ENCODE results near the gene CDH23.

The CDH23 gene

DNA sequence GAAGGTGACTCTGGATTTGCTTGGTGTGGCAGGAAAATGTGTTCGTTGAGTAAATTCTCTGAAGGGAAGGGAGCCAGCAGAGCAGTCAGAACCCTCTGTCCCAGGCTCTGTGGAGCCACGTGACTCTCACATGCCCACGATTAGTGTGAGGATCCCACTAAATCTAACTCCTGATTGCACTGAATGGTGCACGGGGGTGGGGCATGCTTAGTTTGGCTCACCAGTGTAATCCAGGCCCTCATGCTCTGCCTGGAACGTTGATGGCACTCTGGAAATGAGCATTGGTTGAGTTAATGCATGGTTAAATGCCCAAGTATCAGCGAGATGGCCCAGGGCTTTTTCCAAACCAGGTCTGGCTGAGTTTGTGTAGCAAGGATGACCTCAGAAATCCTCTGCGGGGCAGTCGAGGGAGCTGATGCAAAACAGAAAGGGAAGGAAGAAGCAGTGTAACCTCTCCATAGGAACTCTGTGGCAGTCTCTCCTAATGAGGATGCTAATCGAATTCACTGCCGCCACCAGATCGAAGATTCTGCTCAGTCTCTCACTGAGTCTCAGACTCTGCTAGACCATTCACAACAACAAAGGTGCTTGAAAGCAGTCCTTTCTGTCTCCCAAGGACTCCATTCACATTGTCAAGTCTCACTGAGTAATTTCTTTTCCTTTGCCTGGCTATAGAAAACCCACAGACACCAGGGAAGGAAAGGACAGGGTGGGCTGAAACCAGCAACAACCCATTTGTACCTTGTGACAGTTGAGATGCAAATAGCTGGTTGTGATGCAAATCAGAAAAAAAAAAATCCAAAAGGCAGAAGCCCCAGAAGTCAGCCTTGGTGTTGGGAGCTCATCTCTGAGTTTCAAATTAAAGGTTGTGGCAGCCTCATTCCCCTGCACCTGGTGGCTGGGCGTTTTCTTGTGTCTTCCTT, 224.8 kb downstream of the CDH23 start:
- no peak for DNase-seq (ENCODE audit: low read depth)

DNA sequence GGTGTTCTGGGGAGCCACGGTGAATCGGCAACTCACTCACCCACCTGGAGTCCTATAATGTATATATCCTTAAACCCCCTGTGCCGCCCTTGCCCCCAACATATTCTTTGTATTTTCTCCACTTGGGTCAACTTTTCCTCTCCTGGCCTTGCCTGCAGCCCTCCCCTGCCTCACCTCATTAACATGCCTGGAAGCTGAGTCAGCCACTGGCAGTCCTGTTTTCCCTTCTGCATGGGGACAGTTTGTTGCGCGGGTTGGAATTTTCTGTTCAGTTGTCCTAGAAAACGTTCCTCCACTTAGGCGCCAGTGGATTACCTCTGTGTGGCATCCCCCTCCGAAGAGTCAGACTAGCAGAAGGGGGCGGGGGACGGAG, 225.4 kb downstream of the CDH23 start:
- peak; percentile 12 for DNase-seq (ENCODE audit: low read depth)
- in situ Hi-C loops (cut with HindIII; ENCODE audit: low sequenced_read_pairs): no loop called here
- TF ChIP-seq, protein P1, sequence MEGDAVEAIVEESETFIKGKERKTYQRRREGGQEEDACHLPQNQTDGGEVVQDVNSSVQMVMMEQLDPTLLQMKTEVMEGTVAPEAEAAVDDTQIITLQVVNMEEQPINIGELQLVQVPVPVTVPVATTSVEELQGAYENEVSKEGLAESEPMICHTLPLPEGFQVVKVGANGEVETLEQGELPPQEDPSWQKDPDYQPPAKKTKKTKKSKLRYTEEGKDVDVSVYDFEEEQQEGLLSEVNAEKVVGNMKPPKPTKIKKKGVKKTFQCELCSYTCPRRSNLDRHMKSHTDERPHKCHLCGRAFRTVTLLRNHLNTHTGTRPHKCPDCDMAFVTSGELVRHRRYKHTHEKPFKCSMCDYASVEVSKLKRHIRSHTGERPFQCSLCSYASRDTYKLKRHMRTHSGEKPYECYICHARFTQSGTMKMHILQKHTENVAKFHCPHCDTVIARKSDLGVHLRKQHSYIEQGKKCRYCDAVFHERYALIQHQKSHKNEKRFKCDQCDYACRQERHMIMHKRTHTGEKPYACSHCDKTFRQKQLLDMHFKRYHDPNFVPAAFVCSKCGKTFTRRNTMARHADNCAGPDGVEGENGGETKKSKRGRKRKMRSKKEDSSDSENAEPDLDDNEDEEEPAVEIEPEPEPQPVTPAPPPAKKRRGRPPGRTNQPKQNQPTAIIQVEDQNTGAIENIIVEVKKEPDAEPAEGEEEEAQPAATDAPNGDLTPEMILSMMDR (IDR thresholded peaks at IDR 0.05; ENCODE audit: low read depth, low read length, missing control alignments): no peak
- H3K4me3 ChIP-seq (ENCODE audit: low read depth, low read length): no peak overlapping the region

More for the DNA sequence above, 224.8 kb downstream of the CDH23 start:
- H3K4me3 ChIP-seq (ENCODE audit: low read depth, low read length): no peak overlapping the region
- in situ Hi-C loops (cut with HindIII; ENCODE audit: low sequenced_read_pairs): no loop called here
- TF ChIP-seq, protein P1 (IDR thresholded peaks at IDR 0.05; ENCODE audit: low read depth, low read length, missing control alignments): no peak

DNA sequence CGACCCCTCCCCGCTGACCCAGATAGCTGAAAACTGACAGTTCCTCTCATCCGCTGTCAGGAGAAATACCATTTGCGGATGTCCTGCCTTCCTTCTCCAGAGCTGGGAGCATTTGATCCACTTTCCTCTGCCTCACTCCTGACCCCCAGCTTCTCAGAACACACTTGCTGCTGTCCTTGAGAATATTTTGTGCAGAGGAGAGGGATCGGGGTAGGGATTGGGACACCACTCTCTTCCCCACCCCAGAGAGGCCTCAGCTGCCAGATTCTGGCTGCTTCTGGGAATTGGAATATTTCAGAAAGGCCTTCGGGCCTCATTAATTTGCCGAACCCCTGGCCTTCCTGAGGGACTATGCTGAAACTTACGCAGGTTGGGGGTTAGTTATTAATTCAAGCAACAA, 225.9 kb downstream of the CDH23 start:
- in situ Hi-C loops (cut with HindIII; ENCODE audit: low sequenced_read_pairs): no loop called here
- TF ChIP-seq, protein P1 (IDR thresholded peaks at IDR 0.05; ENCODE audit: low read depth, low read length, missing control alignments): no peak
- DNase-seq (ENCODE audit: low read depth): no peak
- H3K4me3 ChIP-seq (ENCODE audit: low read depth, low read length): no peak overlapping the region

DNA sequence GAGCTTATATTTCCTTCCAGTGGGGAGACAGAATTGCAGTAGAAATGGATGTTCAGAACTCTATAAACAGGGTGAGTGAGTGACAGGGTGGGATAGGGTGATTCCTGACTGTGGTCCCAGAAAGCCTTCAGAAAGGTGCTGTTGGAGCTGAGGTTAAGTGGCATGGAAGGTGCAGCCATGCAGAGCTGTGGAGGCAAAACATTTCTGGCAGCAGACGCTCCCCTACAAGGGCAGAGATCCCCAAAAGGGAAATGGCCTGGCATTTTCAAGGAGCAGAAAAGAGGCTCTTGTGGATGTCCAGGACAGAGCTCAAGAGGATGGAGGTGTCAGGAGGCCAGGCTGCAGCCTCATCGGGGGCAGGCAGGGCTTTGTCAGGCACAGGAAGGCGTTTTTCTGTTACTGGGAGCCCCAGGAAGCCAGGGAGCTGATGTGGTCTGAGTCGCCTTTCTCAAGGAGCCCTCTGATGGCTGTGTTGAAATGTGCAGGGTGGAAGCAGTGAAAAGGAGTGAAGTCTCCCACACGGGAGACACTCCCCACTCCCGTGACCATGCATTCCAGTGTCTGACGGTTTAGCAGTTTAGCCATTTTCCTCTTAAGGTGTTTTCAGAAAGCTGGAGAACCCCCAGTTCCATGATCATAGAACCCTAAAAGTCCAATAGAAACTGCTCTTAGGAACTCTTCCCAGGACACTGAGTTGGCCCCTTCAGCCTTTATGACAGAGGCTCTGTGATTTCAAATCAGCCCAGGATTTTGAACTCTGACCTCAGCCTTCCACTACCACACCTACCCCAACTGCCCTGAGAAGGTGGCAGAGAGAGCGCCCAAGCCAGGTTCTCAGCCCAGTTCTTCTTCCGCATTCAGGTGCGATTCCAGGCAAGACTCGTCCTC, 226.6 kb downstream of the CDH23 start:
- no peak overlapping the region for H3K4me3 ChIP-seq (ENCODE audit: low read depth, low read length)
- no peak for DNase-seq (ENCODE audit: low read depth)
- in situ Hi-C loops (cut with HindIII; ENCODE audit: low sequenced_read_pairs): no loop called here
- TF ChIP-seq, protein P1 (IDR thresholded peaks at IDR 0.05; ENCODE audit: low read depth, low read length, missing control alignments): peak; percentile 42

DNA sequence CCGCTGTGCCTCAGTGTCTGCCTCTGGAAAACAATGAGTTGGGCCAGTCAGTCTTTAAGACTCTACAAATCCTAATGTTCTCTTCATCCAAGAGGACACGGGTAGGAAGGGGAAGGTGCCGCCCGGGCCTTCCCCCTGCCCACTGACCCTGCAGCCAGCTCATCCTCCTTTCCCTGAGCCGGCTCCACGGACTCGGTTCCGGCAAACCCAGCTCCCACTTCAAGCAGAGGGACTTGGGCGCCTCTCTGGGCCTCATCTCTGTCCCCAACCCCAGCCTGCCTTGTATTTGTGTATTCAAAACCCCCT, 227.2 kb downstream of the CDH23 start:
- no peak overlapping the region for H3K4me3 ChIP-seq (ENCODE audit: low read depth, low read length)
- no peak for DNase-seq (ENCODE audit: low read depth)
- in situ Hi-C loops (cut with HindIII; ENCODE audit: low sequenced_read_pairs): no loop called here
- TF ChIP-seq, protein P1 (IDR thresholded peaks at IDR 0.05; ENCODE audit: low read depth, low read length, missing control alignments): no peak

DNA sequence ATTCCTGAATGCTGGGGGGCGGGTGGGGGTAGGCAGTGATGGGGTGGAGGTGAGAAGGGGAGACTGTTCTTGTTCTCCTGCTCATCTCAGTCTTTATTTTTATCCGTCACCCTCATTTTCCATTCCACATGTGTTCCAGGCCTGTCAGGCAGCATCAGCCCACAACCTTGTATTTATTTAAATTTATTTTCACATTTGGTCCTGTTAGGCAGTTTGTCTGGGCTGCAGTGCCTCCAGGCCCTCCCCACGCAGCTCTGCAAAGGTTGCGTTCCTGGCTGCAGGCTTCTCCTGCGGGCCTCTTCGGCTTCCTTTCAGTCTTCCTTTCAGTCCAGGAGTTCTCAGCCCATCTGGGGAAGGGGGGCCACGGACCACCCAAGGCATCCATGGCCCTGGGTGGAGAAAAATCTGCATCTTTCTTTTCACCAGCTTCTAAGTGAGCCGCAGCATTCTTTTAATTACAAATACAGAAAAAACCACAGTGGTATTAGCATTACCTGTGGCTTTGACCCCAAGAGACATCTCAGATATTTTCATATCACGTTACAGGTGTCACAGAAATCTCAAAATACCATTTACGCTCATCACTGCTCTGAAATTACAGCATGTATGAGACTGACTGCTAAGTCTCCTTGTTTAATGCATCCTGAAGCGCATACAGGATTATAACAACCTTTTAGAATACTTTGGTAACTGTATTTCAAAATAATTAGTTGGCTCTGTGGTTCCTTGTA, 228.9 kb downstream of the CDH23 start:
- in situ Hi-C loops (cut with HindIII; ENCODE audit: low sequenced_read_pairs): no loop called here
- TF ChIP-seq, protein P1 (IDR thresholded peaks at IDR 0.05; ENCODE audit: low read depth, low read length, missing control alignments): no peak
- DNase-seq (ENCODE audit: low read depth): no peak
- H3K4me3 ChIP-seq (ENCODE audit: low read depth, low read length): no peak overlapping the region

Data from astrocyte of the cerebellum (primary cell).